Heart right ventricle (tissue), 16 donors: Measurements from ENCODE around the gene RHOU. TPM values are rescaled to one million over a fixed set of nuclear protein-coding genes. Genes with fewer than 3 reads are reported as not detected.
"Not testable (repeated sequence)": the region's sequence is repeated elsewhere in the genome, so short reads cannot be mapped to it uniquely, and the experiment has no call there.

Source experiments
- ATAC-seq, 8 donors: fragments of 200-7000 bp; cut with Tn5 transposase; one replicate each; pipeline ENCODE4 v1.9.1; 2020; ENCODE audit warnings: mild to moderate bottlenecking in 8 of 8, moderate library complexity in 8 of 8, moderate number of reproducible peaks in 1 of 8
- DNase-seq, 2 donors: peaks; one replicate each; pipeline ENCODE4 v3.0.0-alpha.2; 2020
- H3K27ac ChIP-seq, 10 donors: fragments of 200-600 bp; sonication (generic) in 2 of 10; one replicate each; pipeline versions ENCODE4 v1.5.0 to v1.8.0; 2020 to 2022; ENCODE audit warnings: mild to moderate bottlenecking in 3 of 10
- H3K27me3 ChIP-seq, 7 donors: fragments of 200-600 bp; one replicate each; pipeline ENCODE4 v1.8.0; 2021 to 2022; ENCODE audit warnings: mild to moderate bottlenecking in 2 of 7
- H3K36me3 ChIP-seq, 9 donors: fragments of 200-600 bp; sonication (generic) in 1 of 9; one replicate each; pipeline versions ENCODE4 v1.5.0 to v1.8.0; 2020 to 2022; ENCODE audit warnings: mild to moderate bottlenecking in 2 of 9
- H3K4me1 ChIP-seq, 9 donors: fragments of 200-600 bp; sonication (generic) in 1 of 9; one replicate each; pipeline versions ENCODE4 v1.5.0 to v1.8.0; 2020 to 2022; ENCODE audit warnings: mild to moderate bottlenecking in 4 of 9
- H3K4me3 ChIP-seq, 10 donors: fragments of 200-600 bp; sonication (generic) in 2 of 10; one replicate each; pipeline versions ENCODE4 v1.5.0 to v1.8.0; 2020 to 2022; ENCODE audit warnings: mild to moderate bottlenecking in 7 of 10, moderate library complexity in 2 of 10
- H3K9me3 ChIP-seq, 11 donors: fragments of 200-600 bp in 10 of 11; sonication (generic) in 2 of 11; one replicate each; pipeline versions ENCODE4 v1.5.0 to v1.8.0; 2013 to 2022; ENCODE audit warnings: mild to moderate bottlenecking in 2 of 11, control low read depth in 1 of 11, moderate library complexity in 1 of 11
- WGBS, 2 donors: extraction: QIAGEN DNeasy Blood & Tissue Kit; methylation state at CpG; one replicate each; pipeline ENCODE4 v1.1.7; 2013; ENCODE audit warnings: inconsistent platforms in 1 of 2; 5-methylcytosine and 5-hydroxymethylcytosine counted together
- intact Hi-C, 10 donors: fragments of 100-400 bp; cut with DNase I; formaldehyde crosslinking; loops; one replicate each; pipeline versions ENCODE4 v1.11.1 to v1.14.2; 2022
- polyA plus RNA-seq, 2 donors: library from polyadenylated mRNA; stranded (reverse); fragments of 200-250 nt; gene quantifications; one replicate each; pipeline ENCODE4 v1.2.3, GENCODE V29; 2013
- total RNA-seq, 10 donors: library from RNA; stranded (reverse); fragmentation: NEBNext Ultra II Directional in 3 of 10; extraction: Animal tissue kit (Norgen Biotek cat#: 25700) in 3 of 10; gene quantifications; one replicate each; pipeline versions ENCODE4 v1.2.1 to v1.2.4, GENCODE V29; 2021 to 2023
- TF ChIP-seq, protein P1 (sequence below), 9 donors: fragments of 200-600 bp; sonication (generic) in 2 of 9; IDR thresholded peaks; one replicate each; pipeline versions ENCODE4 v1.5.0 to v1.8.0; 2021 to 2022; ENCODE audit warnings: antibody characterized with exemption in 9 of 9, mild to moderate bottlenecking in 5 of 9, moderate library complexity in 1 of 9
- donor health status: Arrhythmogenic right ventricular cardiomyopathy.
- donor health status: ischemic (EF 13 %, LVEDD 7.1; RV severe dilation, severe dysfunction).
- donor health status: healthy with polysubstance abuse.
- donor health status: DM: no; HTN: yes; CAD: no.
- donor health status: DM: no; HTN: no; CAD: no.
- donor health status: ischemic (EF 25% LVEDD 6.9; RV normal size, moderate dysfunction).
- donor health status: ischemic (EF 25% LVEDD 5.7; RV mildly dilated, moderate dysfunction).
- donor health status: healthy.
- donor health status: DM: yes; HTN: yes; CAD: no.
- donor health status: Ischemic cardiomyopathy.
- donor health status: ischemic (EF 35%, LVEDD 5.7; RV mildly dilated, moderate dysfunction).
- donor health status: nonischemic (EF 11% LVEDD 7.7; RV severe dilation, severe dysfunction).
- donor health status: DM: yes; HTN: yes; CAD: no.
- donor health status: PGD.
- donor health status: ischemic (EF 29% LVEDD 5.4; RV normal size, mild dysfunction).
- donor health status: nonischemic (EF 23%, LVEDD 6.1; RV moderate dilation, normal function).

Gene RHOU
- total and polyA plus RNA-seq, 12 donors = 1.00 to 10.8 (median 3.3) TPM

- no peak for ATAC-seq
- DNase-seq = no peak
- H3K36me3 ChIP-seq = no peaks in the 10 kb centered on the region
- intact Hi-C loops = loop anchor here in 7 of 10 donors (2.0 to 10.0 kb wide), 4 partner anchors 463 to 535 kb away; no protein-coding TSS in a partner anchor
- no peak overlapping the region for H3K27ac ChIP-seq
- no peak overlapping the region for H3K4me3 ChIP-seq
- no peaks in the 10 kb centered on the region for H3K9me3 ChIP-seq
- WGBS, 2 donors = 34 to 44% methylated on average over 1 of the region's 1 CpG
- peaks cover 0 to 6% (median 0%) of the 10 kb centered on the region in 7 donors for H3K27me3 ChIP-seq
- TF ChIP-seq, protein P1, sequence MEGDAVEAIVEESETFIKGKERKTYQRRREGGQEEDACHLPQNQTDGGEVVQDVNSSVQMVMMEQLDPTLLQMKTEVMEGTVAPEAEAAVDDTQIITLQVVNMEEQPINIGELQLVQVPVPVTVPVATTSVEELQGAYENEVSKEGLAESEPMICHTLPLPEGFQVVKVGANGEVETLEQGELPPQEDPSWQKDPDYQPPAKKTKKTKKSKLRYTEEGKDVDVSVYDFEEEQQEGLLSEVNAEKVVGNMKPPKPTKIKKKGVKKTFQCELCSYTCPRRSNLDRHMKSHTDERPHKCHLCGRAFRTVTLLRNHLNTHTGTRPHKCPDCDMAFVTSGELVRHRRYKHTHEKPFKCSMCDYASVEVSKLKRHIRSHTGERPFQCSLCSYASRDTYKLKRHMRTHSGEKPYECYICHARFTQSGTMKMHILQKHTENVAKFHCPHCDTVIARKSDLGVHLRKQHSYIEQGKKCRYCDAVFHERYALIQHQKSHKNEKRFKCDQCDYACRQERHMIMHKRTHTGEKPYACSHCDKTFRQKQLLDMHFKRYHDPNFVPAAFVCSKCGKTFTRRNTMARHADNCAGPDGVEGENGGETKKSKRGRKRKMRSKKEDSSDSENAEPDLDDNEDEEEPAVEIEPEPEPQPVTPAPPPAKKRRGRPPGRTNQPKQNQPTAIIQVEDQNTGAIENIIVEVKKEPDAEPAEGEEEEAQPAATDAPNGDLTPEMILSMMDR (IDR thresholded peaks at IDR 0.05) = peak; percentile 15 to 58 (median 48)
- peaks cover 0 to 1% (median 0%) of the 10 kb centered on the region in 9 donors for H3K4me1 ChIP-seq
These were observed 43.4 kb upstream of the RHOU start for GRCh38 chr1:228691926-228692325.

- not testable (repeated sequence) for H3K4me1 ChIP-seq, H3K27me3 ChIP-seq, H3K27ac ChIP-seq, DNase-seq, ATAC-seq, H3K36me3 ChIP-seq, H3K9me3 ChIP-seq, H3K4me3 ChIP-seq
- 94 to 96% methylated on average over 3 of the region's 3 CpGs for WGBS, 2 donors
- intact Hi-C loops = loop anchor here in 7 of 10 donors (5.0 to 10.0 kb wide), 3 partner anchors 460 to 533 kb away; no protein-coding TSS in a partner anchor
These were observed 40.8 kb upstream of the RHOU start for GRCh38 chr1:228694447-228694846.

- intact Hi-C loops = loop anchor here in 5 of 10 donors (10.0 kb wide), 2 partner anchors 460 to 530 kb away; no protein-coding TSS in a partner anchor
- Histone ChIP-seq H3K36me3 (no peaks in the 10 kb centered on the region), H3K27ac (no peak overlapping the region), H3K4me3 (no peak overlapping the region), H3K4me1 (peaks cover 0 to 9% (median 0%) of the 10 kb centered on the region in 9 donors), H3K27me3 (peaks cover 0 to 3% (median 0%) of the 10 kb centered on the region in 7 donors), H3K9me3 (no peaks in the 10 kb centered on the region)
- WGBS, 2 donors = 84 to 89% methylated on average over 9 of the region's 9 CpGs
- TF ChIP-seq, protein P1 (IDR thresholded peaks at IDR 0.05) = no peak
- ATAC-seq (no peak), DNase-seq (no peak)
These were observed 40.0 kb upstream of the RHOU start for GRCh38 chr1:228695015-228695955.

- WGBS, 2 donors = 35 to 37% methylated on average over 6 of the region's 6 CpGs
- intact Hi-C loops = loop anchor here in 5 of 10 donors (10.0 kb wide), 2 partner anchors 457 to 527 kb away; no protein-coding TSS in a partner anchor
- DNase-seq (peak; percentile 37 to 46), ATAC-seq (peak in 1 of 8 donors; percentile 49)
- peaks cover 0 to 3% (median 0%) of the 10 kb centered on the region in 7 donors for H3K27me3 ChIP-seq
- H3K36me3 ChIP-seq = no peaks in the 10 kb centered on the region
- H3K4me3 ChIP-seq = no peak overlapping the region
- peaks cover 0 to 9% (median 0%) of the 10 kb centered on the region in 9 donors for H3K4me1 ChIP-seq
- no peak overlapping the region for H3K27ac ChIP-seq
- peaks cover 0 to 4% (median 0%) of the 10 kb centered on the region in 11 donors for H3K9me3 ChIP-seq
- TF ChIP-seq, protein P1 (IDR thresholded peaks at IDR 0.05) = no peak
These were observed 37.9 kb upstream of the RHOU start for GRCh38 chr1:228697207-228698016.
